Hepatocyte (in vitro differentiated cells): ENCODE results near the gene SGPL1. TPM values are rescaled to one million over a fixed set of nuclear protein-coding genes. Genes with fewer than 3 reads are reported as not detected.

ENCODE experiments used
- DNase-seq: peaks from one replicate; pipeline ENCODE4 v3.0.0-alpha.2; 2016; ENCODE audit warnings: low spot score
- H2AFZ ChIP-seq: fragments of 200-600 bp; sonication (generic); 2 replicates; pipeline ENCODE4 v1.6.0; 2016; ENCODE audit warnings: antibody characterized with exemption, mild to moderate bottlenecking
- H3K27ac ChIP-seq: fragments of 200-600 bp; sonication (generic); 2 replicates; pipeline ENCODE4 v1.5.1; 2016; ENCODE audit warnings: mild to moderate bottlenecking
- H3K27me3 ChIP-seq: fragments of 200-600 bp; sonication (generic); 2 replicates; pipeline ENCODE4 v1.6.1; 2016
- H3K36me3 ChIP-seq: fragments of 200-600 bp; sonication (generic); replicated peaks from 2 replicates; pipeline ENCODE4 v1.5.1; 2016; ENCODE audit warnings: low read depth; ENCODE audit not compliant: insufficient read depth
- H3K4me1 ChIP-seq: fragments of 200-600 bp; sonication (generic); 2 replicates; pipeline ENCODE4 v1.5.1; 2016; ENCODE audit warnings: mild to moderate bottlenecking, moderate library complexity; ENCODE audit not compliant: insufficient read depth
- H3K4me2 ChIP-seq: fragments of 200-600 bp; sonication (generic); 2 replicates; pipeline ENCODE4 v1.6.0; 2016
- H3K4me3 ChIP-seq: fragments of 200-600 bp; sonication (generic); 2 replicates; pipeline ENCODE4 v1.5.1; 2016; ENCODE audit warnings: mild to moderate bottlenecking
- H3K79me2 ChIP-seq: fragments of 200-600 bp; sonication (generic); 2 replicates; pipeline ENCODE4 v1.6.0; 2017; ENCODE audit warnings: mild to moderate bottlenecking
- H3K9me2 ChIP-seq: fragments of 200-600 bp; sonication (generic); replicated peaks from 2 replicates; pipeline ENCODE4 v1.6.0; 2017; ENCODE audit warnings: mild to moderate bottlenecking; ENCODE audit not compliant: insufficient read depth
- H3K9me3 ChIP-seq: fragments of 200-600 bp; sonication (generic); 2 replicates; pipeline ENCODE4 v1.5.1; 2016; ENCODE audit warnings: low read depth, mild to moderate bottlenecking
- H4K20me1 ChIP-seq: fragments of 200-600 bp; sonication (generic); 2 replicates; pipeline ENCODE4 v1.6.0; 2016; ENCODE audit warnings: mild to moderate bottlenecking; ENCODE audit not compliant: insufficient read depth, poor library complexity, severe bottlenecking
- CTCF ChIP-seq: fragments of 200-600 bp; sonication (generic); IDR thresholded peaks from 2 replicates; pipeline ENCODE4 v1.5.1; 2016; ENCODE audit warnings: antibody characterized with exemption, mild to moderate bottlenecking; ENCODE audit not compliant: poor library complexity
- EZH2 ChIP-seq: fragments of 200-600 bp; sonication (generic); IDR thresholded peaks from 2 replicates; pipeline ENCODE4 v1.6.1; 2016; ENCODE audit warnings: antibody characterized with exemption, mild to moderate bottlenecking, borderline replicate concordance
- EZH2phosphoT487 ChIP-seq: fragments of 200-600 bp; sonication (generic); IDR thresholded peaks from one replicate; pipeline ENCODE4 v1.6.1; 2018; ENCODE audit warnings: antibody characterized with exemption, mild to moderate bottlenecking, low read depth, moderate library complexity; ENCODE audit not compliant: unreplicated experiment, severe bottlenecking
- WGBS: methylation state at CpG from one replicate; pipeline ENCODE4 v1.1.6; 2016; ENCODE audit warnings: low lambda C conversion rate; ENCODE audit errors: missing lambda C conversion rate; 5-methylcytosine and 5-hydroxymethylcytosine counted together
- polyA plus RNA-seq: library from polyadenylated mRNA; unstranded; fragments of >200 nt; fragmentation: Nextera tagmentation; extraction: Ambion mirVana; gene quantifications from 2 replicates; pipeline ENCODE4 v1.2.1, GENCODE V29; 2016
- total RNA-seq: library from RNA; depleted of rRNA; stranded (reverse); fragments of >200 nt; gene quantifications from 2 replicates; pipeline ENCODE4 v1.2.3, GENCODE V29; 2014

The SGPL1 gene
- total and polyA plus RNA-seq, 2 experiments from 2014 or later = 20.2 to 43.5 TPM

GRCh38 chr10:70785190-70785589 is 30.6 kb upstream of the SGPL1 start, which contains the start of gene TBATA:
TSS of gene TBATA (minus strand) at chr10:70785377. CDS start at chr10:70783379, 1,998 bp downstream.
- Histone ChIP-seq H3K9me3 (no peaks in the 10 kb centered on the region), H3K36me3 (no peaks in the 10 kb centered on the region), H3K27me3 (no peaks in the 10 kb centered on the region), H3K4me3 (no peak within 1 kb of the TSS), H4K20me1 (no peaks in the 10 kb centered on the region), H3K9me2 (no peaks in the 10 kb centered on the region), H2AFZ (no peak within 1 kb of the TSS), H3K4me2 (no peak within 1 kb of the TSS), H3K4me1 (no peaks in the 10 kb centered on the region), H3K79me2 (no peaks in the 10 kb centered on the region), H3K27ac (no peak within 1 kb of the TSS)
- WGBS = 87% methylated on average over 4 of the region's 4 CpGs
- DNase-seq = no peak
- TF ChIP-seq CTCF = no peak
- no peak for TF ChIP-seq EZH2phosphoT487
- no peak for TF ChIP-seq EZH2

- DNase-seq = no peak
- Histone ChIP-seq H4K20me1 (no peaks in the 10 kb centered on the region), H3K9me2 (no peaks in the 10 kb centered on the region), H3K27ac (no peak overlapping the region), H2AFZ (no peak overlapping the region), H3K27me3 (no peaks in the 10 kb centered on the region), H3K79me2 (no peaks in the 10 kb centered on the region), H3K4me3 (no peak overlapping the region), H3K36me3 (no peaks in the 10 kb centered on the region), H3K9me3 (no peaks in the 10 kb centered on the region), H3K4me1 (no peaks in the 10 kb centered on the region), H3K4me2 (no peak overlapping the region)
- TF ChIP-seq CTCF (no peak), EZH2 (no peak), EZH2phosphoT487 (no peak)
- 69% methylated on average over 5 of the region's 5 CpGs for WGBS
Measured at GRCh38 chr10:70786799-70787415, 28.8 kb upstream of the SGPL1 start.

- no peaks in the 10 kb centered on the region for H3K27me3 ChIP-seq
- no peak overlapping the region for H3K4me3 ChIP-seq
- no peak overlapping the region for H2AFZ ChIP-seq
- no peaks in the 10 kb centered on the region for H4K20me1 ChIP-seq
- H3K27ac ChIP-seq = no peak overlapping the region
- H3K79me2 ChIP-seq = no peaks in the 10 kb centered on the region
- no peaks in the 10 kb centered on the region for H3K9me2 ChIP-seq
- H3K9me3 ChIP-seq = no peaks in the 10 kb centered on the region
- H3K36me3 ChIP-seq = no peaks in the 10 kb centered on the region
- DNase-seq = no peak
- TF ChIP-seq CTCF (no peak), EZH2 (no peak), EZH2phosphoT487 (no peak)
- no peaks in the 10 kb centered on the region for H3K4me1 ChIP-seq
- no peak overlapping the region for H3K4me2 ChIP-seq
- WGBS = 75% methylated on average over 5 of the region's 5 CpGs
Measured at GRCh38 chr10:70791386-70792039, 24.2 kb upstream of the SGPL1 start.
